PC-9 (cell line): ENCODE measurements around the gene TTC39B. TPM values are rescaled to one million over a fixed set of nuclear protein-coding genes. Genes with fewer than 3 reads are reported as not detected.

ENCODE experiments used
- BruUV-seq: library from RNA; stranded (reverse); fragments of 400-500 nt; replicated peaks from 2 replicates; lab custom pipeline; 2021; lab: Mats Ljungman, UMichigan
- CTCF ChIA-PET: fragments of 300-600 bp; sonication (Branson Sonifier 250); formaldehyde crosslinking; loops from one replicate; lab custom pipeline; 2022; ENCODE audit warnings: antibody characterized with exemption; lab: Charles Lee
- POLR2A ChIA-PET: fragments of 300-600 bp; sonication (Branson Sonifier 250); formaldehyde crosslinking; loops from one replicate; lab custom pipeline; 2022; ENCODE audit warnings: antibody characterized with exemption; ENCODE audit not compliant: unreplicated experiment; lab: Charles Lee
- DNase-seq, 2 experiments: peaks; one replicate each; pipeline versions ENCODE4 v3.0.0 to v3.0.0-alpha.2; 2015 to 2022; ENCODE audit warnings: mixed read lengths in 1 of 2
- H2AFZ ChIP-seq: fragments of 200-600 bp; sonication (generic); 2 replicates; pipeline ENCODE4 v1.8.1; 2017; ENCODE audit warnings: antibody characterized with exemption
- H3F3A ChIP-seq: fragments of 200-600 bp; sonication (generic); 2 replicates; pipeline ENCODE4 v1.8.1; 2017; ENCODE audit warnings: antibody characterized with exemption, mild to moderate bottlenecking, low read depth; ENCODE audit not compliant: insufficient read depth
- H3K27ac ChIP-seq: fragments of 200-600 bp; sonication (generic); 2 replicates; pipeline ENCODE4 v1.6.1; 2016; ENCODE audit warnings: mixed run types
- H3K27me3 ChIP-seq: fragments of 200-600 bp; sonication (generic); 2 replicates; pipeline ENCODE4 v1.6.1; 2016; ENCODE audit warnings: low read depth, mixed run types; ENCODE audit not compliant: insufficient read depth
- H3K36me3 ChIP-seq: fragments of 200-600 bp; sonication (generic); 2 replicates; pipeline ENCODE4 v1.6.1; 2016; ENCODE audit warnings: low read depth, mixed run types
- H3K4me1 ChIP-seq: fragments of 200-600 bp; sonication (generic); replicated peaks from 2 replicates; pipeline ENCODE4 v1.6.1; 2016; ENCODE audit warnings: mixed run types; ENCODE audit not compliant: insufficient read depth
- H3K4me2 ChIP-seq: fragments of 200-600 bp; sonication (generic); 2 replicates; pipeline ENCODE4 v1.6.1; 2017; ENCODE audit warnings: mixed run types
- H3K4me3 ChIP-seq: fragments of 200-600 bp; sonication (generic); 2 replicates; pipeline ENCODE4 v1.6.1; 2016; ENCODE audit warnings: mixed run types
- H3K79me2 ChIP-seq: fragments of 200-600 bp; sonication (generic); 2 replicates; pipeline ENCODE4 v1.6.1; 2017; ENCODE audit warnings: low read depth, mixed run types
- H3K9me2 ChIP-seq: fragments of 200-600 bp; sonication (generic); 2 replicates; pipeline ENCODE4 v1.8.1; 2017; ENCODE audit warnings: mild to moderate bottlenecking; ENCODE audit not compliant: insufficient read depth
- H3K9me3 ChIP-seq: fragments of 200-600 bp; sonication (generic); 2 replicates; pipeline ENCODE4 v1.8.1; 2016; ENCODE audit warnings: low read depth; ENCODE audit not compliant: insufficient read depth
- H4K20me1 ChIP-seq: fragments of 200-600 bp; sonication (generic); 2 replicates; pipeline ENCODE4 v1.8.1; 2017; ENCODE audit not compliant: insufficient read depth
- CTCF ChIP-seq: fragments of 200-600 bp; sonication (generic); conservative IDR thresholded peaks from 2 replicates; pipeline ENCODE4 v1.6.1; 2017; ENCODE audit warnings: mixed run types, antibody characterized with exemption, mild to moderate bottlenecking, moderate library complexity
- EZH2 ChIP-seq: fragments of 200-600 bp; sonication (generic); IDR thresholded peaks from 2 replicates; pipeline ENCODE4 v1.8.0; 2017; ENCODE audit warnings: antibody characterized with exemption, low read depth
- intact Hi-C: fragments of 100-400 bp; cut with micrococcal nuclease; formaldehyde crosslinking; loops from one replicate; pipeline ENCODE4 v1.10.0; 2022; ENCODE audit not compliant: unreplicated experiment
- total RNA-seq: library from RNA; stranded (reverse); gene quantifications from 2 replicates; pipeline ENCODE4 v1.2.3, GENCODE V29; 2021

TTC39B gene
- total RNA-seq, 1 experiment from 2014 or later = 8.8 TPM

DNA sequence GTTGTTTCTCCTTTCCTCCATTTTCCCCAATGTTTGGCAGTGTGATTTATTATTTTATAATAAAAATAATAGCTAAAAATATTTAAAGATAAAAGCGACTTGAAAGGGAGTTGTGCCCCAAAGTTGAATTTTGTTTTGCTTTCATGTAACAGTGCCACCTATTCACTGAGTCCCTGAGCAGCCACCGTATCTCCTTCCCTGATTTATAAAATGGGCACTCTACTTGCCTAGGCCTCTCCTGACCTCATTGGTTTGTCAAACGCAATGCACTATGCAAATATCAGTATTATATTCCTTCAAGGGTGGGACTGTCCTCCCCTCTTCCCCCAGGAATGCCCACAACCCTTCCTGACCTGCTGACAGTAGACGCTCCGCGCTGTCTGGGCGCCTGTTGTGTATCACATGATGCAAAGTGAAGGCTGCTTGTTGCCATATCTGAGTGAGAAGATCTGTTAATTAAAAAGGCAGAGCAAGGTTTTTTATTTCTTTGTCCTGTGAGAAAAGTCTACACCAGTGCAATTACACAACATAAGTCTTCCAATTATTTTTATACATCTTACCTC lies 81.4 kb downstream of the TTC39B start:
- Histone ChIP-seq H3K4me1 (no peaks in the 10 kb centered on the region), H3K36me3 (no peaks in the 10 kb centered on the region), H3K9me3 (no peaks in the 10 kb centered on the region), H3K4me3 (no peak overlapping the region), H3K27ac (no peak overlapping the region), H4K20me1 (no peaks in the 10 kb centered on the region), H3K4me2 (no peak overlapping the region), H2AFZ (no peak overlapping the region), H3K79me2 (no peaks in the 10 kb centered on the region), H3K27me3 (no peaks in the 10 kb centered on the region), H3F3A (no peaks in the 10 kb centered on the region), H3K9me2 (no peaks in the 10 kb centered on the region)
- POLR2A ChIA-PET = no interaction called here
- TF ChIP-seq CTCF (no peak), EZH2 (no peak)
- intact Hi-C loops = no loop called here
- CTCF ChIA-PET = interaction anchor here (0.6 kb wide), 1 partner anchor 24 kb away, joined by 5 read pairs; no protein-coding TSS in a partner anchor
- no TSS peak for BruUV-seq
- DNase-seq = no peak

DNA sequence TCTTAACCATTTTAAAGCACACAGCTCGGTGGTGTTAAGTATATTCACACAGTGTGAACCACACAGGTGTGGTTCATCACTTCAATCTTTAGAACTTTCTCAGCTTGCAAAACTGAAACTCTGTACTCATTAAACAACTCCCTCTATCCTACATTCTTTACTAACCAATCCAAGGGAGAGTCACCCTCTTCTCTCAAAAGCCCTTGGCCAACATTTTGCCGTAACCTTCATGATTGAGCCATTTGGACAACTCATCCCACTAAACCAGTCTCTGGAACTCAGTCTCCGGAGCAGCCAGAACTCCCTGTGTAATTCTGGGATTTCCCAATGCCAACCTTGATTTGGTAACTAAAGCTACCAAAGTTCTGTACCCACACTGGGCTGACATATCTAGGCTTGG lies 84.7 kb downstream of the TTC39B start:
- Histone ChIP-seq H3K36me3 (no peaks in the 10 kb centered on the region), H3K9me3 (no peaks in the 10 kb centered on the region), H3K4me1 (no peaks in the 10 kb centered on the region), H3K27me3 (no peaks in the 10 kb centered on the region), H3K27ac (no peak overlapping the region), H2AFZ (no peak overlapping the region), H4K20me1 (no peaks in the 10 kb centered on the region), H3K4me3 (no peak overlapping the region), H3K79me2 (no peaks in the 10 kb centered on the region), H3F3A (no peaks in the 10 kb centered on the region), H3K9me2 (no peaks in the 10 kb centered on the region), H3K4me2 (no peak overlapping the region)
- no peak for DNase-seq
- CTCF ChIA-PET = no interaction called here
- BruUV-seq = no TSS peak
- intact Hi-C loops = no loop called here
- no peak for TF ChIP-seq EZH2
- TF ChIP-seq CTCF = no peak
- POLR2A ChIA-PET = no interaction called here

DNA sequence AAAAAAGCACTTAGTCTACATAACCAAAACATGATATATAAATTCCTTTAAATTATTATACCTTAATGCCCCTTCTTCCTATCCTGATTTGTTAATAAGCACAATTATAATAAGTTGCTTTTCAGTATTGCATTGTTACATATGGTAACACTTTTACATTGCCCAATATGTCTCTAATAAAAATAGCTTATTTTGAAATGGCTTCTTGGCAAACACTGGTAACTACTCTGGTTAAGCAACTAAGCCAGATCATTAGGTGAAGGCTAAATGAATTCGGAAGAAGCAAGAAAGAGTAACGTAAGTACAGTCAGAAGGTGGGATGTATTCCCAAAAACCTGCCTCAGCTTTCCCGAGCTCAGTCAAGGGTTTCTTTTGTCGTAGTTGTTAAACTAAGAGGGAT lies 85.3 kb downstream of the TTC39B start:
- H3K4me3 ChIP-seq = no peak overlapping the region
- BruUV-seq = no TSS peak
- no peaks in the 10 kb centered on the region for H3K27me3 ChIP-seq
- intact Hi-C loops = no loop called here
- no peaks in the 10 kb centered on the region for H3F3A ChIP-seq
- H3K79me2 ChIP-seq = no peaks in the 10 kb centered on the region
- CTCF ChIA-PET = no interaction called here
- H3K9me2 ChIP-seq = no peaks in the 10 kb centered on the region
- H2AFZ ChIP-seq = no peak overlapping the region
- DNase-seq = no peak
- H4K20me1 ChIP-seq = no peaks in the 10 kb centered on the region
- POLR2A ChIA-PET = no interaction called here
- TF ChIP-seq CTCF = no peak
- no peak for TF ChIP-seq EZH2
- no peaks in the 10 kb centered on the region for H3K4me1 ChIP-seq
- no peak overlapping the region for H3K4me2 ChIP-seq
- no peaks in the 10 kb centered on the region for H3K36me3 ChIP-seq
- H3K9me3 ChIP-seq = no peaks in the 10 kb centered on the region
- no peak overlapping the region for H3K27ac ChIP-seq
